ENCODE data around the gene LEO1.

- TF ChIP-seq POLR2A (IDR thresholded peaks at IDR 0.05; ENCODE audit: low read depth, low read length), result no peak
- no peak for TF ChIP-seq TAF1 (IDR thresholded peaks at IDR 0.05; ENCODE audit: borderline replicate concordance, low read depth, low read length)
- no peak for TF ChIP-seq POLR2AphosphoS5 (IDR thresholded peaks at IDR 0.05; ENCODE audit: low read depth, low read length)
Measured at GRCh38 chr15:51938286-51938685, 33.3 kb downstream of the LEO1 start.

Measured in GM12892 (cell line).